Right atrium auricular region (tissue), 2 donors: Measurements from ENCODE around the gene CDH15. TPM values are rescaled to one million over a fixed set of nuclear protein-coding genes. Genes with fewer than 3 reads are reported as not detected.

Experiments
- DNase-seq: peaks from one replicate; pipeline ENCODE4 v3.0.0-alpha.2; 2019; ENCODE audit warnings: low spot score
- H3K27ac ChIP-seq, 2 donors: fragments of 200-600 bp; sonication (generic); 1 replicate in 1 of 2; 2 replicates in 1 of 2; pipeline ENCODE4 v1.5.1; 2016 to 2019
- H3K27me3 ChIP-seq, 2 donors: fragments of 200-600 bp; sonication (generic); one replicate each; pipeline versions ENCODE4 v1.5.1 to v1.6.0; 2017 to 2019
- H3K36me3 ChIP-seq: fragments of 200-600 bp; sonication (generic); one replicate; pipeline ENCODE4 v1.5.1; 2016
- H3K4me1 ChIP-seq, 2 donors: fragments of 200-600 bp; sonication (generic); one replicate each; pipeline versions ENCODE4 v1.5.1 to v1.6.0; 2017 to 2019
- H3K4me3 ChIP-seq, 2 donors: fragments of 200-600 bp; sonication (generic); 1 replicate in 1 of 2; 2 replicates in 1 of 2; pipeline ENCODE4 v1.5.1; 2017 to 2019; ENCODE audit warnings: mild to moderate bottlenecking in 1 of 2, moderate library complexity in 1 of 2
- H3K9me3 ChIP-seq, 2 donors: fragments of 200-600 bp; sonication (generic); one replicate each; pipeline ENCODE4 v1.5.1; 2019
- total RNA-seq, 2 donors: library from RNA; depleted of rRNA; stranded (reverse); fragments of >200 nt; gene quantifications; one replicate each; pipeline ENCODE4 v1.1.0, GENCODE V29; 2016
- TF ChIP-seq, protein P1 (sequence below), 2 donors: fragments of 200-600 bp; sonication (generic); IDR thresholded peaks; one replicate each; pipeline ENCODE4 v1.5.1; 2019; ENCODE audit warnings: antibody characterized with exemption in 2 of 2

The CDH15 gene
- total RNA-seq, 2 donors from 2014 or later: not detected

DNA sequence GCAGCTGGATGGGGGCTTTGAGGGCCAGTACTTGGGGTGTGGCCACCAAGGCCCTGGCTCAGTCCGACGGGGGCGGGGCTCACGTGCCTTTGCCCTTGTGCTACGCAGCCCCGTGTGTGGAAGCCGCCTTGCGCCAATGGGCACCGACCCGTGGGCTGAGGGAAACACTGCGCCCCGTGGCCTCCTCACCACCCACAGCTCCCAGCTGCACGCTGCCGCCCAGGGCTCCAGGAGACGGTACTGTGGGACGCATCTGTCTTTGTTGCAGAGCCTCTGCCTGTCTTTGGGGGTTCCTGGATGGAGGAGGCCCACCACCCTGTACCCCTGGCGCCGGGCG is 7.6 kb downstream of the CDH15 start:
- TF ChIP-seq, protein P1, sequence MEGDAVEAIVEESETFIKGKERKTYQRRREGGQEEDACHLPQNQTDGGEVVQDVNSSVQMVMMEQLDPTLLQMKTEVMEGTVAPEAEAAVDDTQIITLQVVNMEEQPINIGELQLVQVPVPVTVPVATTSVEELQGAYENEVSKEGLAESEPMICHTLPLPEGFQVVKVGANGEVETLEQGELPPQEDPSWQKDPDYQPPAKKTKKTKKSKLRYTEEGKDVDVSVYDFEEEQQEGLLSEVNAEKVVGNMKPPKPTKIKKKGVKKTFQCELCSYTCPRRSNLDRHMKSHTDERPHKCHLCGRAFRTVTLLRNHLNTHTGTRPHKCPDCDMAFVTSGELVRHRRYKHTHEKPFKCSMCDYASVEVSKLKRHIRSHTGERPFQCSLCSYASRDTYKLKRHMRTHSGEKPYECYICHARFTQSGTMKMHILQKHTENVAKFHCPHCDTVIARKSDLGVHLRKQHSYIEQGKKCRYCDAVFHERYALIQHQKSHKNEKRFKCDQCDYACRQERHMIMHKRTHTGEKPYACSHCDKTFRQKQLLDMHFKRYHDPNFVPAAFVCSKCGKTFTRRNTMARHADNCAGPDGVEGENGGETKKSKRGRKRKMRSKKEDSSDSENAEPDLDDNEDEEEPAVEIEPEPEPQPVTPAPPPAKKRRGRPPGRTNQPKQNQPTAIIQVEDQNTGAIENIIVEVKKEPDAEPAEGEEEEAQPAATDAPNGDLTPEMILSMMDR (IDR thresholded peaks at IDR 0.05): no peak
- H3K27me3 ChIP-seq: no peaks in the 10 kb centered on the region
- H3K4me1 ChIP-seq: no peaks in the 10 kb centered on the region
- no peaks in the 10 kb centered on the region for H3K36me3 ChIP-seq
- H3K27ac ChIP-seq: no peak overlapping the region
- DNase-seq: no peak
- no peaks in the 10 kb centered on the region for H3K9me3 ChIP-seq
- no peak overlapping the region for H3K4me3 ChIP-seq

DNA sequence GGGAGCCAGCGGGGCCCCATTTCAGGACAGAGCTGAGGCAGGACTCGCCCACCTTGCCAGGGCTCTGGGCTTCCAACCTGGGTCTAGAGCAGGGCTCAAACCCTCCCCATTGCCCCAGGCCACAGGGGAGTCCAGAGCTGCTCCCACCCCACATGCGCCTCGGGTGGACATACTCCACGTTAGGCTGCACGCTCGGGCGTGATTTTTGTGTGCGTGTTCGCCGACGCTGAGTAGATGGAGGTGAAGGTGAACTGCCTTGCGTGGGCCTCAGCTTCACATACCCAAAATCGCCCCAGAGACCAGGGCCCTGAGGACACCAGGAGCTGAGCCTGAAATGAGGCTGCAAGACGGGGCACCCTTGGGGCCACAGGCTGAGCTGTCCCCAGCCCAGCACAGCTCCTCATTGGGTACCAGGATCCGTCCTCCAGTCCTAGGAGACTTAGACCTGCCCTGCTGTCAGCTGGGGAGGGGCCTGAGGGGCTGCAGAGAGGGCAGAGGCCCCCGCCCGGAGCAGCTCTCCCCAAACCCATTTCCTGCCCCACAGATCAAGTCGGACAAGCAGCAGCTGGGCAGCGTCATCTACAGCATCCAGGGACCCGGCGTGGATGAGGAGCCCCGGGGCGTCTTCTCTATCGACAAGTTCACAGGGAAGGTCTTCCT is 8.2 kb downstream of the CDH15 start:
- H3K4me1 ChIP-seq: no peaks in the 10 kb centered on the region
- H3K36me3 ChIP-seq: no peaks in the 10 kb centered on the region
- TF ChIP-seq, protein P1 (IDR thresholded peaks at IDR 0.05): no peak
- DNase-seq: no peak
- no peaks in the 10 kb centered on the region for H3K9me3 ChIP-seq
- no peak overlapping the region for H3K27ac ChIP-seq
- no peak overlapping the region for H3K4me3 ChIP-seq
- no peaks in the 10 kb centered on the region for H3K27me3 ChIP-seq

DNA sequence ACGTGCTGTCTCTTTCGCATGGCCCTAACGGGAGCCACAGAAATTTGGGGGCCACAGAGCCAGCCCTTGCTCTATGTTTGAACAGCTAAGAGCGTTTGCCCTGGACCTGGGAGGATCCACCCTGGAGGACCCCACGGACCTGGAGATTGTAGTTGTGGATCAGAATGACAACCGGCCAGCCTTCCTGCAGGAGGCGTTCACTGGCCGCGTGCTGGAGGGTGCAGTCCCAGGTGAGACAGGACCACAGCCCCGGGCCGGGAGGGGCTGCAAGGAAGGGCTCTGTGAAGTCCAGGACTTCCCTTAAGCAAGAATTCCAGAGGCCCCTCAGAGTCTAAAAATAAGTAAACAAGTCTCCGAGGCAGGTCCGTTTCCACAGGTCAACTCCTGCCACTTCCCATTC is 11.9 kb downstream of the CDH15 start:
- TF ChIP-seq, protein P1 (IDR thresholded peaks at IDR 0.05): no peak
- no peaks in the 10 kb centered on the region for H3K27me3 ChIP-seq

DNA sequence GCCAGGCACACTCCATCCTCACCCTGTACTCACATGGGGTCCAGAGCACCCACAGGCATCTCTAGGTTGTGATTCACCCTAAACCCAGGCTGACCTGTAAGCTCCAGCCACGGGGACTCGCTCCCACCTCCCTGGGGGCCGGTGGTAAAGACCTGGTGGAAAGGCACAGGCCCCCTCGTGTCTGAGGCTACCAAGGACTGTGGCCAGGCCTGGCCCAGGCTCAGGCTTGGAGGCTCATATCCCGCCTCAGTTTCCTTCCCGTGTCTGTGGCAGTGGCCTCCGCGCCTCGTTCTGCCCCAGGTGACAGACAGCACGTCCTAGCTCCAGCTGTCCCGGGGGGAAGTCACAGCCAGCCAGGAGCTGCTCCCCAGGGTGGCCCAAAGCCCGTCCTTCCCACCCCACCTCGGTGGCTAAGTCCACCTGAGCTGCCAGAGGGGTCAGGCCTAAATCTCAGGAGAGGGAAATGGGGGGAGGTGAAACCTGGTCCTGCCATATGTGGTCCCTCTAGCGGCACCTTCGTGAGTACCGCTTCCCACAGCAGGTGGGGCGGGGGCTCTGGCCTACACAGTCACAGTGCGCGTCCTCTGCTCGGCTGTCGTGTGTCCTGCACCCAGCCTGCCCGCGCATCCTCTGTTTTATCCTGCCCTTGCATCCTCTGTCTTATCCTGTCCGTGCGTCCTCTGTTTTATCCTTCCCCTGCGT is 12.6 kb downstream of the CDH15 start:
- Histone ChIP-seq H3K9me3 (no peaks in the 10 kb centered on the region), H3K27ac (no peak overlapping the region), H3K4me1 (no peaks in the 10 kb centered on the region), H3K36me3 (no peaks in the 10 kb centered on the region), H3K27me3 (no peaks in the 10 kb centered on the region), H3K4me3 (no peak overlapping the region)
- DNase-seq: no peak
- TF ChIP-seq, protein P1 (IDR thresholded peaks at IDR 0.05): no peak

More for the DNA sequence above, 11.9 kb downstream of the CDH15 start:
- no peak overlapping the region for H3K27ac ChIP-seq
- no peak for DNase-seq
- H3K9me3 ChIP-seq: no peaks in the 10 kb centered on the region
- H3K4me1 ChIP-seq: no peaks in the 10 kb centered on the region
- H3K4me3 ChIP-seq: no peak overlapping the region
- H3K36me3 ChIP-seq: no peaks in the 10 kb centered on the region

DNA sequence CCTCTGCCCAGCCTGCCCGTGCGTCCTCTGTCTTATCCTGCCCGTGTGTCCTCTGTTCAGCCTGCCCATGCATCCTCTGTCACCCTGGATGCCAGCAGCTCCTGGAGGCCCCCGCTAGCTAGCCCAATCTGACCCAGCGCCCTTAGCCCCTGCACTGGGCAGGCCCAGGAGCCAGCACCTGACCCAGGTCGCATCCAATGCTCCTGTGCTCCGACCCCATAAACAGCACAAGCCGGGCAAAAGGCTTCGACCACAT is 13.1 kb downstream of the CDH15 start:
- Histone ChIP-seq H3K27ac (no peak overlapping the region), H3K27me3 (no peaks in the 10 kb centered on the region), H3K9me3 (no peaks in the 10 kb centered on the region), H3K4me1 (no peaks in the 10 kb centered on the region), H3K36me3 (no peaks in the 10 kb centered on the region), H3K4me3 (no peak overlapping the region)
- TF ChIP-seq, protein P1 (IDR thresholded peaks at IDR 0.05): no peak
- no peak for DNase-seq
